UCSD-AML1 (cell line): ENCODE measurements around the gene GSS.

ENCODE experiments used
- DNase-seq: peaks from one replicate; lab custom pipeline; 2025; ENCODE audit not compliant: unreplicated experiment; lab: John Stamatoyannopoulos, UW

Gene GSS

DNA sequence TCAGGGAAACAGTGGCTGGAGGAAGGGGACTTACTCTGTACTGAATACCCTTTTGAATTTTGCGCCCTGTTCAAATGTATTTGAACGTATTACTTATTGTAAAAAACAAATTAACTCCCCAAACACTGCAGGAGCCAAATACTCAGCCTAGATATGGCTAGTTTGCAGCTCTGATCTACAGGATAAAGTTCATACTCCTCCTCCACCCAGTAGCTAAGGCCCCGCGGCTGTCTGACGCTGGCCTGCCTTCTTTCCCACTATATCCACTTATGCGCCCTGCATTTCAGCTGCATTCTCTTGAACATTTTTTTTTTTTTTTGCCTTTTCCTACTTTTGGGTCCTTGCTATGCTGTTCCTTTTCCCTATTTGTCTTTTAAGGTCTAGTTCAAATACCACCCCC lies 6.5 kb downstream of the GSS start:
- DNase-seq, result no peak

DNA sequence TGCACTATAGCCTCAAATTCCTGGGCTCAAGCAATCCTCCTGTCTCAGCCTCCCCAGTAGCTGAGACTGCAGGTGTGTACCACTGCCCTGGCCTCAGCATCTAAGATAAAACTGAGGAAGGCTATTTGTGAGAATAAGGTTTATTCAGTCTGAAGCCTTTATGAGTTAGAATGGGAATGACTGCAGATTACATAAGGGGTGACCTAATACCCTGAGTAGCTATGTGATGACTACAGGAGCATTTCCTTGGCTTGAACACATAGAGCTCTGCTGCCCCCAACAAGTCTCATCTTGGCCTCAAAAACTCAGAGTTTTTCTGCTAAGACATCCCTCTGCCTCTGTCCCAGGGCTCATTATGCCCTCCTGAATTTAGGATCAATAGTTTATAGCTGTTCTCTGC lies 7.6 kb downstream of the GSS start:
- no peak for DNase-seq

DNA sequence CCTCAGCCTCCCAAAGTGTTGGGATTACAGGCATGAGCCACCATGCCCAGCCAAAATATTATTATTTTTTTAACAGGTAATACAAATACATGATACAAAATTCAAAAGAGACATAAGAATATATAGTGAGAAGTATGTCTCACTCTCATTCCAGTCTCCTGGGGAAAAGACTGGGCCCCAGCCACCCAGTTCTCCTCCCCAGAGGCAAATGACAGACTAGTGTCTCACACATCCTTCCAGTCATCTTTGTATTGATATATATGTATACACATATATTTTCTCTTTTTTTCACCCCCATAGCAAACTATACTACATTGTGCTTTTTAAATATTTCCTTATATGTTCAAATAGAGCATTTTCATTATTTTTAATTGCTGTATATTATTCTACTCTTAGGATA lies 8.3 kb downstream of the GSS start:
- no peak for DNase-seq

DNA sequence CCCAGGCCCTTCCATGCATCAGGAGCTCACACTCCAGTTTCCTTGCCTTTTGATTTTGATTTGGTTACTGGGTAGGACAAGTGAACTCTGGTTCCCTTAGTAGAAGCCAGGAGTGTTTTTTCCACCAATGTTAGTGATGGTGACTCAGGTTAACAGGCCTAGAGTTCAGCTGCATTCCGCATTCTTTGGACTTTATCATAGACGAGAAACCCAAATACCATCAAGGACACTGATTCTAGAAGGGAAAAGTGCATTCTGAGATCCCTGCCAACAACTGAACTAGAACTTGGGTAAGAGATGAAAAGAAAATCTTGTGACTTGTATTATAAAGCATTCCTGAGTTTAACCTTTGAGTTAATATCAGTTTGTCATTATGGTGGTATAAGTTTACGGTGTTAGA lies 8.9 kb downstream of the GSS start:
- DNase-seq, result no peak

DNA sequence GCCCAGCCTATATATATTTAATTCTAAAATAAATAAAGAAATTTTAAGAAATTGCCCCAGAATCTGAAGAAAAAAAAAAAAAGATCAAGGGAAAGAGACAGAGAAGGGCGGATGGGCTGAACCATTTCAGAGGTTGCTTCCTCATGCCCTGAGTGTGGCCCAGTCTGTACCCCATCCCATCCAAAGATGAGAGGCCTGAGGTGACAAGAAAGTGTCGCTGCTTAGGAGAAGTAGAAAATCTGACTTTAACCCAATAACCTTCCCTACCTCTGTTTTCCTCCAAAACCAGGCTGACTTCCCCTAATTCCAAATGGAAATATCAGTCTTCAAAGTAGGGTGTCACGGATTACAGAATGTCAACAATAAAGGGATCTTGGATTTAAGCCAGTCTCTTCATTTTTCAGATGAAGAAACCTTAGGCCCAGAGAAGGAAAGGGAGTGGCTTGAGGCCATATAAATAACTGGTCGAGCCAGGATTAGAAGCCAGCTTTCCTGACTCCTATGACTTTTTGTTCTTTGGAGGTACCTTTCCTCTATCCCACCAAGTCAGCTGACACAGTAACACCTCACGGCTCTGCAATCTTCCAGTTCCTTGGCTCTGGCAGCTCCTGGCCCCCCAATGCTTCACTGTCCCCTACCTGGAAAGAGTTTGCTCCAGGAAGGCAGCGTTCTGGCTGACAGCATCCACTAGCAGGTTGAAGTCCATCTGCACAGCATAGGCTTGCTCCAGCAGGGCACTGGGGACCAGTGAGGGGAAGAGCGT lies 10.1 kb downstream of the GSS start:
- DNase-seq, result no peak

DNA sequence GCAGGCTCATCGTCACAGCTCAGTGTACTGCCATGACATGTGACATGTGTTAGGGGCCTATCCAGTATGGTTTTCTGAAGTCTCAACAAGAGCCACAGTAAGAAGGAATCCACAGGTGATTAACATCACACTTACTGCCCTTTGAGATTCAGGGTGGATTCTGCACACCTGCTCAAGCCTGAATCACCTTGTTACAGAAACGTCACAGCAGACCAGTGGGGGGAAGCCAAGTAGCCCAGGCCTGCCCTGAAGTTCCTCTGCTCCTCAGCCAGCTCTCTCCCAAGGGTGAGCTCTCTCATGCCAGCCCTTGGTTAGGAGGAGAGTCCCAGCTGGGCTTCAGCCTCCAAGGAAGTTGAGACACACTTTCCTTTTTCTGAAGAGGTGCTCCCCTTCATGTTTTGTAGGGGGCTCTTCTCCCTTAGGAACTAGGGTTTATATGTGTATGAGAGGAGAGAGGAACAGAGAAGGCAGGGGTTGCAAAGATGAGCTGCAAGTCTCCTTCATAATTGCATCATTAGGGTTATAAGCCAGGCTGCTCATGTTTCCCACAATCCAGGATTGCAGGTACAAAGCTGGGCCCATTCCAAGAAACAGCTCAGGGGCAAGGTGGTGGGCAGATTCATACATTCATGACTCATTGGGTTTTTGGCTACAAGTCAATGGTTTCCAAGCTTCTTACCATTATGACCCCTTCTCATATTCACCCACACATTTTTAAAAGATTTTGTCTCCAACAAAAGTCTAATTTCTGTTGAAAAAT lies 11.6 kb downstream of the GSS start:
- DNase-seq, result no peak

DNA sequence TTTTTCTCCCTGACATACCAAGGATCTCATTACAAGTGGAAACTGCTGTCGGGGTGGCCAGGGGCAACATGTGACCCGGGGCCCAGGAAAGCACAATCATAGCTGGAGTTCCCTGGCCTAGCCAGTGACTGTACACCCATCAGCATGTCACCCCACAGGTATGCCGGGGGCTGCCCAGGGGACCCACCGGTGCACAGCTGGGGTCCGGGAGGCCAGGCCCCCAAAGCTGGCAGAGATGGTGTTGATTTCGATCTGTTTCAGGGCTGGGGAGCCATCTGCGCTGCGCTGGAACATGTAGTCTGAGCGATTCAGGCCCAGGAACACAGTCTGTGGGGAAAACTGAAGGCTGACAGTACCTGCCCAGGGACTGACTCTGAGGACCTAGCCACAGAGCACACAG lies 13.3 kb downstream of the GSS start:
- DNase-seq, result no peak

DNA sequence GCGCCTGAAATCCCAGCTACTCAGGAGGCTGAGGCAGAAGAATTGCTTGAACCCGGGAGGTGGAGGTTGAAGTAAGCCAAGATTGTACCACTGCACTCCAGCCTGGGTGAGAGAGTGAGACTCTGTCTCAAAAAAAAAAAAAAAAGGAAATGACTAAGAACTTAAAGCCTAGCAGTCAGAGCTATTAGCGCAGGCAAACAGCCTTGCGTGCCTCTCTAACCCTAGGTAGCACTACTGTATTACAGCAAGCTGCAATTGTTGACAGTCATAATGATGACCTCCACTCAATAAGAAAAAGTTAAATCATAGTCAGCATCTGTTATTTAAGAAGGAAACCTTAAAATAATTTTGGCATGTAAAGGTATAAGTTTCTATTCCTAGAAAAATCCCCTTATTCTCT lies 14.4 kb downstream of the GSS start:
- no peak for DNase-seq

DNA sequence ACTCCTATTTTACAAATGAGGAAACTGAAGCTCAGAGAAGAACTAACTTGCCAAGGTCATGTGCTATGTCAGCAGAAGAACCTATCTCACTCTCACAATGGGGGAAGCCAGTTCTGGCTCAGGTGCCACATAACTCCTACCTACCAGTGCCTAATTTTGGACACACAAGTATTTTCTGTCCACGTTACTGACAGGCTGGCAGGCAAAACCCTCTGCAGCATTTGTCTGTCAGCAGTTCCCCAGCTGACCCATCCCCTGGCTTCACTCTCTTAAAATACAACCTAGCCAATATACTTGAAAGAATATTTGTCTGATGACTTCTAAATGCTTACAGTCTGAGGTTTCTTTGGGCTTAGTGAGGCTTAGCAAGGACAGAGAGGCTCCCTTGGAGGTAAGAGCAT lies 15.5 kb downstream of the GSS start:
- no peak for DNase-seq

DNA sequence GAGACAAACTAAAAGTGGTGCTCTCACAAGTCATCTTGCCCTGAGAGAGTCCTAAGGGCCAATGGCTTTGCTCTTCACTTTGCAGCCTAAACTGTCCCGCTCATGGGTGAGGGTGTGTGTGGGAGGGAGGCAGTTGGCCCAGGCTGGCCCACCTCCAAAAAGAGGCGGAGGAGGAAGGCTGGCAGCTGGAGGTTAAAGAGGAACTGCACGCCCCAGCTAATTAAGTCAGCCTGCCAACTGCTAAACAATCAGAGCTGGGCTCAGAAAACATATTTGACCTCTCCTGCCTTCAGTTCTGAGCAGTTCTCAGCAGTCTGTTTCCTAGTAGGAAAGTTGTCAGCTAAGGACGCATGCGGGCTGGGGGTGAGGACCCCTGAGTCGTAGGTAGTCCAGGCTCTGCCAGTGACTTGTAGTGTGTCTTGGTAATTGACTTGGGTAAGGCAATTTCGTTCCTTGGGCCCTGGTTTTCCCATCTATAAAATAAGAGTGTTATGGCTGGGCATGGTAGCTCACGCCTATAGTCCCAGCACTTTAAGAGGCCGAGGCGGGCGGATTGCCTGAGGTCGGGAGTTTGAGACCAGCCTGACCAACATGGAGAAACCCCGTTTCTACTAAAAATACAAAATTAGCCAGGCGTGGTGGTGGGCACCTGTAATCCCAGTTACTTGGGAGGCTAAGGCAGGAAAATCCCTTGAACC lies 17.0 kb downstream of the GSS start:
- DNase-seq, result peak; percentile 42

DNA sequence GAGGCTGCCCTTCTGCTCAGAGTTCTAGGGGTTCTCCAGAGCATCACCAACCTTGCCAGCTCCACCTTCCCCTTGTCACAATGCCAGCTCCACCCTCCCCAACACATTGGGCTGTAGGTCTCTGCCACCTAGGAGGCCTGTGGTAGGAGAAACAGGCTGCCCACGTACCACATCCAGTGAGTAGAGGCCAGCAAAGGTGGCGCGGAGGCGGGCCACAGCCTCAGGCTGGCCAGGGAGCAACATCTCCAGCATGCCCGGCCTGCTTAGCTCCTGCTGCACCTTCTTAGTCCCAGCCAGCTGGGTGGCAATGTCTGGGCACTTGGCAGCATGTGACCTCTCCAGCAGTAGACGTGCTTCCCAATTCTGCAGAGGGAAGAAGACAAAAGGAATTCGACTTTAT lies 23.8 kb downstream of the GSS start:
- no peak for DNase-seq

DNA sequence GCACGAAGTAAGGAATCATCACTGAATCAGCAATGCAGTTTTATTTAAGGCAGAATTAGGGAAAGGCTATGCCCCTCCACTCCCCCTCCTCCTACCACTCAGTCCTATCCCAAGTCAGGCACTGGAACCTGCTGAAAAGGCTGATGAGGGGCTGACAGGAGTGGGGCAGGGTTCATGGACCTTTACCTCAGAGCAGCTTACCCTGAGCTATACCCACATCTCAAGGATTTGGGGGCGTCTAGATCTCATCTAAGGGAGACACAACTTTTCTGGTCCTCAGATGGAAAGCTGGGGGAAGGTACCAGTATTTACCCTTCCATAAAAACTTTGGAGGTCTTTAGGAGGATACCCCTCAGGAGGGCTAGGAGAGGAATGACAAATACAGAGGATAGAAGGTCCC lies 27.2 kb downstream of the GSS start:
- no peak for DNase-seq

DNA sequence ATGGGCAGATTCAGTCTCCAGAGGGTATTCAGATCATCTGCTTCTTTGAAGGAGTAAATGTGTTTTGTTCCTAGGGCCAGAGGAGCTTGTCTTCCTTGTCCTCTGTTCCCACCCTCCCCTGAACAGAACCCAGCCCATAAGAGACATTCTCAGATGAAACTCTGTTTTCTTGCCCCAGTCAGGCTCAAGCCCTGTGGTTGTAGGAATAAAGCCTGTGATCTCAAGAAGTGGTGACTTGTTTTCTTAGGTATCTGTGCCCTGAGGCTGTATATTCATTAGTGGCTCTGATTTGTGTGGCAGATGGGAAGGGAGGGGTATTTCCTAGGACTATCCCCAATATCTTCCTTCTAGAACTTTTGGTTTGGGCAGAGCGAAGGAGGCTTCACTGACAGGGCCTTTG lies 27.9 kb downstream of the GSS start:
- DNase-seq, result no peak

DNA sequence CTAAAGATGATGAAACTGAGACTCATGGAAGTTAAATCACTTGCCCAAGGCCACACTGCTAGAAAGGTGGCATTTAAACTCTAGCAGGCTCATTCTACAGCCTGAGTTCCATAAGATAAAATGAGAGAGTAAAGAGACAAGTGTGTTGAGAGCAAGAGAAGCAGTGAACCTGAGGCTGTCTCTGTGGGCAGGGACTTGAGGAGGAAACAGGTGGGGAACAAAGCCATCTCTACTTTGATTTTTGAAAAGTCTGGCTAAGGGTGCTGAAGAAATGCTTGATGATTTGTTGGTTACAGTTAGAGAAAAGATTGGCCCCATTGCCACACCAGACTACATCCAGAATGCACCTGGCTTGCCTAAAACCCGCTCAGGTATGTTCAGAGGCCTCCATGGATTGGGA lies 29.0 kb downstream of the GSS start:
- DNase-seq, result no peak

DNA sequence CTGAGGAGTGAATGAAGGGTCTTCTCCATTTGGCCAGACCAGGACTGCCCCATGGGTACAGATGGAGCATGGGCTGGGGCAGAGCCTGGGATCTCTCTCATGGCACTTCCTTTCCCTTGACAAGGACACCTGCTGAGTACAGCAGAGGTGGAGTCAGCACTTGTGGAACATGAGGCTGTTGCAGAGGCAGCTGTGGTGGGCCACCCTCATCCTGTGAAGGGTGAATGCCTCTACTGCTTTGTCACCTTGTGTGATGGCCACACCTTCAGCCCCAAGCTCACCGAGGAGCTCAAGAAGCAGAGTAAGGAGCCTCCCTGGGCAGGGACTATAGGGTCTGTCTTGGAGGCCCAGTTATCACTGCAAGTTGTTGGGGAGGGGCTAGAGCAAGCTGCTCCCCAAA lies 29.6 kb downstream of the GSS start:
- no peak for DNase-seq

DNA sequence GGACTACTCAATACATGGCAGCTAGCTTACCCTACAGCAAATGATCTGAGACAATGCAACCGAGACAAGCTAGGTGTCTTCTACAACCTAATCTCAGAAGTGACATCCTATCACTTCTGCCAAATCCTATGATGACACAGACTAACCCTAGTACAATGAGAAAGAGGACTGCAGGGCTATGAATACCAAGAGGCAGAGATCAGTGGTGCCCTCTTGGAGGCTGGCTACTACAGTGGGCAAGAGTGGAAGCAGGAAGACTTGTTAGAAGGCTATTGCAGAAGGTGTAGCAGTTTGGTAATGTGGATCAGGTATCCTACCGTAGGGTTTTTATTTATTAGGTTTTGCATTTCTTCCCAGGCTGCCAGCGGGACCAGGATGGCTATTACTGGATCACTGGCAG lies 30.3 kb downstream of the GSS start:
- DNase-seq, result no peak

DNA sequence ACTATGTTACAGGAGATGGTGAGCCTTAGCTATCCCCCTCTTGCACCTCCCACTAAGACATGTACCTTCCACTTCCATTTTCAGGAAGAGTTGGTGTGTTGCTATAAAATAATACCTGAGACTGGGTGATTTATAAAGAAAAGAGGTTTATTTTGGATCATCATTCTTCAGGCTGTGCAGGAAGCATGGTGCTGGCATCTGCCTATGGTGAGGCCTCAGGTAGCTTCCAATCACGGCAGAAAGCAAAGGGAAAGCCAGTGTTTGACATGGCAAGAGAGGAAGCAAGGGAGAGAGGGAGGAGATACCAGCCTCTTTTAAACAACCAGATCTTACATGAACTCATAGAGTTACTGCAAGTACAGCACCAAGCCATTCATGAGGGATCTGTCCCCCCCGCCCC lies 32.2 kb downstream of the GSS start:
- DNase-seq, result no peak

DNA sequence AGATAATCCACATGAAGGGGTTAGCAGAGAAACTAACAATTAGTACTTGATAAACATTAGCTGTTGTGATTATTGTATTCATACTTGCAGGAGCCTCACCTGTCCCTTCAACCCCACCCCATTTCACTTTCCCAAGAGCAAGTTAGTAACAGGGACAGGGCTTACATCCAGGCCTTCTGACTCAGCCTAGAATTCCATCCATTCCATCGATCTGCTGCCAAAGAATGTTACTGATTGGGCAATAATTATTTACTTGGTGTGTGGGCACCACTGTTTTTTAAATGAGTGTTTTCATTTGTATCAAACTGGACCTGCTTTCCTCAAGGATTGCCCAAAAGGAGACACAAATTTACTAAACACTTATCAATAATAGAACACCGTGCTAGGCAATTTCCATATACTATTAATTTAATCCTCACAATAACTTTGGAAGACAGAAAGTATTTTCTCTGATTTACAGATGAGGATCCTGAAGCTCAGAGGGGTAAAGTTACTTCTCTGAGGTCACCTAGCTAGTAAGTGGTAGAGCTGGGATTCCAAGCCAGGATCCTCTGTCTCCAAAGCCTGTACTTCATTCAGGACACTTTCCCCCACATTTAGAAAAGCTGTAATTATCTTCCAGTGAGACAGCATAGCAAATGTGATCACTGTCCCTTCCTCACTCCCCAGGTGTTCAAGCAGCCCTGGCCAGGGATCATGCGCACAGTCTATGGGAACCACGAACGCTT lies 32.8 kb downstream of the GSS start:
- no peak for DNase-seq

DNA sequence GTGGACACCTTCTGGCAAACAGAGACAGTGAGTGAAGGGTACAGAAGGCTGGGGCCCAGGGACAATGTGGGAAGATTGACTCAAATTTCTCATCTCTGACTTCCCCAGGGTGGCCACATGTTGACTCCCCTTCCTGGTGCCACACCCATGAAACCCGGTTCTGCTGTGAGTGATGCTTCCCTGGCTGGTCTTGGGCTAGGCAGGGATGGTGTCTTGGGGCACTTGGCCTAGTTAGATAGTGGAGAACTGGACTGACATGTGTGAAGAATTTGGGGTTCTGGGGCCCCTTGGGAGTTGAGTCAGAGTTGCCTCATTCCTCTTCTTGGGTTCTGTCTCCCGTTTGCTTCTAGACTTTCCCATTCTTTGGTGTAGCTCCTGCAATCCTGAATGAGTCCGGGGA lies 34.2 kb downstream of the GSS start:
- DNase-seq, result no peak

DNA sequence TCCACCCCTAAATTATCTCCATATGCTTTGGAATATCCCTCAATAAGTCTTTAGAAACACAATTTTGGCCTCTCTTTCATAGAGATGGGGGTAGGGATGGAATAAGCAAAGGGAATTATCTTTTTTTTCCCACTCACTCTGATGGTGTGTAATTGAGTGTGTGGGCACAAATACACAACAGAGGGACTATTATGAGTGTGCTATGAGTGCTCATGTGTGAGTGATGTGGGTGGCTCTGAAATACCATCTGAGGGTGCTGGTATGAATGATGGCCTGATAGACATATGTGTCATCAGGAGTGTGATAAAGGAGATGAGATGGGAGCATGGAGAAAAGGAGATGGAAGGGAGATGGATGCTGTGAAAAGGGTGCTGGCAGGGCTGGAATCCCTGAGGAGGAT lies 35.6 kb downstream of the GSS start:
- no peak for DNase-seq

DNA sequence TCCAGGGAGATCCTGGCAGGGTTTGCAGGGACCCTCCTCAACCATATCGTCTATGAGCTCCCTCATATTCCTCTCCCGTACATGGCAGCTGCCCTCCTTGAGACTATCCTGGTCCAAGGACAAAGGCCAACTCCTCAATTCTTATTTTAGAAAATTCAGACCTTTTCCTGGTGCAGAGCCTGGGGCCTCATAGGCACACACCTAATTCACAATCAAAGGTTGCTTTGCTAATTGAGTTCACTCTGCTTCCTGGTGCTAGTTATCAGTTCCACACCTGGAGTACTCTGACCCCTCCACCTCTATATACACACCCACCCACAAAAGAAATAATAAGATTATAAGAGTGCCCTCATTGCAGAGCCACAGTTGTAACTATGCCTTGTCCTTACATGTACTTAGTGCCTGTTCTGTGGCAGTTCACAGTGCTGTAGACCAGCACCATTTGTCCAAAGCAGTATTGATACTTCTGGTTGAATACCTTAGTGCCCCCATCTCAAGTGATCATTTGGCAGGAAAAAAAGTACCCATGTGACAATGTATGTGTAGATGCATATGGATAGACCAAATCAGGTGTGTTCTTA lies 38.7 kb downstream of the GSS start:
- DNase-seq, result no peak
